Mucosa of rectum (tissue), 2 donors: Measurements from ENCODE around the gene CYRIA.

Experiments
- H3K27ac ChIP-seq, 2 donors: one replicate each; pipeline ENCODE4 v1.7.0; 2013; ENCODE audit warnings: inconsistent platforms in 2 of 2, low read depth in 2 of 2, low read length in 2 of 2
- H3K27me3 ChIP-seq, 2 donors: one replicate each; pipeline ENCODE4 v1.7.0; 2013; ENCODE audit warnings: low read length in 2 of 2; ENCODE audit not compliant: control insufficient read depth in 2 of 2, insufficient read depth in 2 of 2
- H3K36me3 ChIP-seq, 2 donors: one replicate each; pipeline ENCODE4 v1.7.0; 2013; ENCODE audit warnings: low read length in 2 of 2; ENCODE audit not compliant: control insufficient read depth in 2 of 2, insufficient read depth in 2 of 2
- H3K4me1 ChIP-seq, 2 donors: one replicate each; pipeline ENCODE4 v1.7.0; 2013; ENCODE audit warnings: low read length in 2 of 2, mild to moderate bottlenecking in 1 of 2; ENCODE audit not compliant: control insufficient read depth in 2 of 2, insufficient read depth in 2 of 2
- H3K4me3 ChIP-seq, 2 donors: one replicate each; pipeline ENCODE4 v1.7.0; 2013; ENCODE audit warnings: low read length in 2 of 2
- H3K9ac ChIP-seq, 2 donors: one replicate each; pipeline ENCODE4 v1.7.0; 2013; ENCODE audit warnings: low read length in 2 of 2, low read depth in 1 of 2, mild to moderate bottlenecking in 1 of 2
- H3K9me3 ChIP-seq, 2 donors: one replicate each; pipeline ENCODE4 v1.7.0; 2013; ENCODE audit warnings: low read length in 2 of 2; ENCODE audit not compliant: control insufficient read depth in 2 of 2
- donor health status: healthy.
- donor health status: Normal muscosa, but diverticular disease.

The CYRIA gene

GRCh38 chr2:16652296-16653082 is 13.1 kb downstream of the CYRIA start:
- Histone ChIP-seq H3K9me3 (no peaks in the 10 kb centered on the region), H3K27me3 (no peaks in the 10 kb centered on the region), H3K36me3 (no peaks in the 10 kb centered on the region), H3K4me1 (peaks cover 20 to 22% of the 10 kb centered on the region in 2 donors), H3K27ac (peak overlapping the region; percentile 70 to 73), H3K9ac (no peak overlapping the region), H3K4me3 (no peak overlapping the region)

- peak overlapping the region; percentile 18 to 32 for H3K27ac ChIP-seq
These were observed 15.1 kb downstream of the CYRIA start for GRCh38 chr2:16650287-16651249.

GRCh38 chr2:16649353-16650286 is 16.0 kb downstream of the CYRIA start:
- Histone ChIP-seq H3K9me3 (no peaks in the 10 kb centered on the region), H3K27me3 (no peaks in the 10 kb centered on the region), H3K27ac (peak overlapping the region; percentile 2 to 32), H3K36me3 (no peaks in the 10 kb centered on the region), H3K9ac (no peak overlapping the region), H3K4me1 (peaks cover 10 to 18% of the 10 kb centered on the region in 2 donors), H3K4me3 (no peak overlapping the region)

More at GRCh38 chr2:16650287-16651249, 15.1 kb downstream of the CYRIA start:
- H3K27me3 ChIP-seq, result no peaks in the 10 kb centered on the region
- H3K9ac ChIP-seq, result no peak overlapping the region
- H3K4me1 ChIP-seq, result peaks cover 16 to 18% of the 10 kb centered on the region in 2 donors
- H3K9me3 ChIP-seq, result no peaks in the 10 kb centered on the region
- H3K36me3 ChIP-seq, result no peaks in the 10 kb centered on the region
- peak overlapping the region; percentile 11 to 17 for H3K4me3 ChIP-seq

GRCh38 chr2:16647992-16648617 is 17.5 kb downstream of the CYRIA start:
- no peaks in the 10 kb centered on the region for H3K27me3 ChIP-seq
- peaks cover 10 to 14% of the 10 kb centered on the region in 2 donors for H3K4me1 ChIP-seq
- no peaks in the 10 kb centered on the region for H3K36me3 ChIP-seq
- H3K9me3 ChIP-seq, result no peaks in the 10 kb centered on the region
- no peak overlapping the region for H3K9ac ChIP-seq
- H3K4me3 ChIP-seq, result no peak overlapping the region
- no peak overlapping the region for H3K27ac ChIP-seq

GRCh38 chr2:16645775-16646559 is 19.7 kb downstream of the CYRIA start:
- Histone ChIP-seq H3K4me1 (peaks cover 2 to 4% of the 10 kb centered on the region in 2 donors), H3K9me3 (no peaks in the 10 kb centered on the region), H3K27me3 (no peaks in the 10 kb centered on the region), H3K4me3 (no peak overlapping the region), H3K9ac (no peak overlapping the region), H3K36me3 (no peaks in the 10 kb centered on the region), H3K27ac (no peak overlapping the region)

DNA sequence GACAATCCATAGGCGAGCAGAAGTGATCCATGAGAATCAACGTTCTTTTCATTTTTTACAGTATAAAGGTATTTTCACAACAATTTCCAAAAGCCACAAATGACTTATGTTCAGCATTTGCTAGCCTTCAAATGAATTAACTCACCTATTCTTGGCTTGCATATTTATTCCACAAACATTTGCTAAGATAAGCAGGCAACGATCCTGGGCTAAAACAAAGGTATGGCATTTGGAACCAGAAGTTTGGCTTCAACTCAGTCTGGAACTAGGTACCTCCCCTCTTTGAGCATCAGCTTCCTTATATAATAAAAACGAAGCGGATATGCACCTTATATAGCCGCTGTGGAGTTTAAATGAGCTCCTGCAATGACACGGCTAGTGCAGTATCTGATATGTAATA is 20.5 kb downstream of the CYRIA start:
- Histone ChIP-seq H3K4me1 (peaks cover 0 to 4% of the 10 kb centered on the region in 2 donors), H3K9ac (no peak overlapping the region), H3K36me3 (no peaks in the 10 kb centered on the region), H3K27ac (no peak overlapping the region), H3K9me3 (no peaks in the 10 kb centered on the region), H3K27me3 (no peaks in the 10 kb centered on the region), H3K4me3 (no peak overlapping the region)

GRCh38 chr2:16644221-16644925 is 21.3 kb downstream of the CYRIA start:
- H3K9me3 ChIP-seq, result no peaks in the 10 kb centered on the region
- H3K27me3 ChIP-seq, result no peaks in the 10 kb centered on the region
- no peak overlapping the region for H3K4me3 ChIP-seq
- no peak overlapping the region for H3K27ac ChIP-seq
- H3K4me1 ChIP-seq, result peaks cover 0 to under 1% of the 10 kb centered on the region in 2 donors
- H3K36me3 ChIP-seq, result no peaks in the 10 kb centered on the region
- no peak overlapping the region for H3K9ac ChIP-seq

GRCh38 chr2:16643099-16643498 is 22.5 kb downstream of the CYRIA start:
- H3K9ac ChIP-seq, result no peak overlapping the region
- no peaks in the 10 kb centered on the region for H3K36me3 ChIP-seq
- H3K4me1 ChIP-seq, result no peaks in the 10 kb centered on the region
- no peak overlapping the region for H3K4me3 ChIP-seq
- H3K27ac ChIP-seq, result no peak overlapping the region
- H3K9me3 ChIP-seq, result no peaks in the 10 kb centered on the region
- H3K27me3 ChIP-seq, result no peaks in the 10 kb centered on the region
